ENCODE measurements around the gene GADD45A. TPM values are rescaled to one million over a fixed set of nuclear protein-coding genes. Genes with fewer than 3 reads are reported as not detected.
"Not testable (repeated sequence)": the region's sequence is repeated elsewhere in the genome, so short reads cannot be mapped to it uniquely, and the experiment has no call there.

The GADD45A gene
- total RNA-seq, 1 donor from 2014 or later = 110 TPM

DNA sequence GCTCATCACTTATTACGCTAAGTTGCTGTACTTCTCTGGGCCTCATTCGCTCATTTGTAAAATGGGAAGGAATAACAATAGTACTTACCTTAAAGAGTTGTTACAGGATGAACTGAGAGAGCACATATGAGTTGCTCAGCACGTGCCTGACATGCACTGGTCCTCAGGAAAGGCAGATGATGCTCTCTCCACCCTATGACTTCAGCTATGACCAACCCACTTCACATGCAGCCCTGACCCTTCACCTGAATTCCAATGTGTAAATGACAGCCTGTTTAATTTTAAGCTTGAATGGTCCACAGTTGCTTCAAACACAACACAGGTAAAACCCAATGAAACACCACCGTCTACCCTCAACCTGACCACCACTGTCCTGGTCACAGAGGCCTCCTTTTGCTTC lies 32.9 kb downstream of the GADD45A start:
- DNase-seq (ENCODE audit: low spot score) = no peak

DNA sequence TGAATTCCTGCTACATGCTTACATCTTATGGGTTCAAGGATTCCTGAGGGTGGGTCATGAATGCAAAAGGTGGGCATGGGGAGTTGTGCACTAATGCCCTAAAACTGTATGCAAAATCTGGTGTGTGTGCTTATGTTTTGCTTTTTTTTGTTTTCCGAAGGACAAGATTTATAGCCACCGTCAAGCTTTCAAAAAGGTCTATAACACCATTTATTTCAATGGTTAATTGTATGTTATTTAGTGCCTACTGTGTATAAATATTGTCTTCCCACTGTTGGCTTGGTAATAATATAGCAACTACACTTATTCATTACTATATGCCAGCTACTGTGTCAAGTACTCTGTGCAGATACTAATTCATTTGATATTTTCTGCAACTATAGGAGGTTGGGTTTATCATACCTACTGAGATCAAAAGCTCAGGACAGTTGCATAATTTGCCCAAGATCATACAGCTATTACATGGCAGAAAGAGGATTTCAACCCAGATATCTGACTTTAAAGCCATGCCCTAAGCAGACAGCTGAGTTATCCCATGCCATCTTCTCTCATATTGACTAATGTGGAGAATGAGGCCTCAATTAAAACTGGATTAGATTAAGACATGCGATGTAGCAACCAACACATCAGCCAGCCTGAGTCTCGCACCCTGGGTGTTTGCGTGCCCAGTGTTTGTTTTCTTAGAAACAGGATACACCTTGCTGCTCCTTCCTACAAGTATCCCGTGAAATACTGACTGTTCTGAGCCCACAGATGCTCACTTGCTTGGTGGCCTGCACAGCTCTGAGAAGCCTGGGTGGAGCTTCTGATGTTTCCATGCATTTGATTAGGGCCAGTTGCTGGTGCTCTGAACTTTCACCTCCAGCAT lies 34.6 kb downstream of the GADD45A start:
- DNase-seq (ENCODE audit: low spot score) = no peak

- no peak for DNase-seq (ENCODE audit: low spot score)
Observed at GRCh38 chr1:67721112-67721511, 36.1 kb downstream of the GADD45A start.

DNA sequence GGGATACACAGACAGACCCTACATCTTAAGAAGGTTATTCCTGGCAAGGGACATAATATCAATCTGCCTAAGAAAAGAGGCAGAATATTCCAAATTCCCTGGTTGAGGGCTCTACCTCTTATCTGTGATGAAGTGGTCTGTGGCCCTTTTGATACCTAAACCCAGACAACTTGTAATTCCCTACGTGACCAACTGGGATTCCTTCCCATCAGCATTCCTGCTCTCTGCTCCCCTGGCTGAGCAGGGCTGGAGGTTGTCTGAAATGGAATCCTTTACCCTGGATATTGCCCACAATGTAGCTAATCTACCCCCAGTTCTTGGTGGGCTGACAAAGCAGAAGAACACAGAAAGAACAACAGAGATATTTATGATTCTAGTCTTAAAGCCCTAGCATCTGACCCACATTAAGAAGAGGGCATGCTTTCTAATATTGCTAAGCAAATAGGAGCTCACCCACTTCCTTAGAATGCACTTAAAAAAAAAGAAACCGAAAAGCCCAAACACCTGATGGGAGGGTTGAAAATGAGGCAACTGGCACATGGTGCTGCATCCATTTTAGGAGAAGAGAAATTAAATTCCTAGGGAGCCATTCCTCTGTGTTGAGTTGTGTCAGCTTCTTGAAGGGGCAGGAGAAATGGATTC lies 36.8 kb downstream of the GADD45A start:
- DNase-seq (ENCODE audit: low spot score) = no peak

- no peak for DNase-seq (ENCODE audit: low spot score)
Observed at GRCh38 chr1:67722292-67722944, 37.4 kb downstream of the GADD45A start.

GRCh38 chr1:67723126-67723525 lies 38.1 kb downstream of the GADD45A start:
- DNase-seq (ENCODE audit: low spot score) = no peak

GRCh38 chr1:67723620-67724019 lies 38.6 kb downstream of the GADD45A start:
- DNase-seq (ENCODE audit: low spot score) = no peak

- DNase-seq (ENCODE audit: low spot score) = no peak
Observed at GRCh38 chr1:67724928-67725560, 40.0 kb downstream of the GADD45A start.

- DNase-seq (ENCODE audit: low spot score) = no peak
Observed at GRCh38 chr1:67726224-67726623, 41.2 kb downstream of the GADD45A start.

DNA sequence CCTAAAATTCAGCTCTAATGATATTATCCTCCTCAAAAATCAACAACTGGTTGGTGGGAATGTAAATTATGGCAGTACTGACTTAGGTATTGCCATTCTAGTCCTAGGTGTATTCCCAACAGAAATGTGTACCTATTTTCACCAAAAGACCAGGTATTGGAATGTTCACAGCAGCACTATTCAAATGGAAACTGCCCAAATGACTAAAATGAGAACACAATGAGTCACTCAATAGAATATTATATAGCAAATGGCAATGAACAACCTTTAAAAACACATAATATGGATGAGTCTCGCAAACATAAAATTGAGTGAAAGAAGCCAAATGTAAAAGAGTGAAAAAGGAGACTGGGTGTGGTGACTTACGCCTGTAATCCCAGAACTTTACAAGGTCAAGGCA lies 44.9 kb downstream of the GADD45A start:
- no peak for DNase-seq (ENCODE audit: low spot score)

DNA sequence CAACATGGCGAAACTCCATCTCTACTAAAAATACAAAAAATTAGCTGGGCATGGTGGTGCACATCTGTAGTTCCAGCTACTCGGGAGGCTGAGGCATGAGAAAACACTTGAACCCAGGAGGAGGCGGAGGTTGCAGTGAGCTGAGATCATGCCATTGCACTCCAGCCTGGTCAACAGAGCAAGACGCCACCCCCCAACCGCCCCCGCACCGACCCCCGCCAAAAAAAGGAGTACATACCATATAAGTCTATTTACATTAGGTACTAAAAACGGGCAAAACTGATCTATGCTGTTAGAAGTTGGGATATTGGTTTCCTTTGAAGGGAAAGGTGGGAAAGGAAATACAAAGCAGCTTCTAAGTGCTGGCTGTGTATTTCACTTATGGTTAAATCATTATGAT lies 45.3 kb downstream of the GADD45A start:
- not testable (repeated sequence) for DNase-seq (ENCODE audit: low spot score)

DNA sequence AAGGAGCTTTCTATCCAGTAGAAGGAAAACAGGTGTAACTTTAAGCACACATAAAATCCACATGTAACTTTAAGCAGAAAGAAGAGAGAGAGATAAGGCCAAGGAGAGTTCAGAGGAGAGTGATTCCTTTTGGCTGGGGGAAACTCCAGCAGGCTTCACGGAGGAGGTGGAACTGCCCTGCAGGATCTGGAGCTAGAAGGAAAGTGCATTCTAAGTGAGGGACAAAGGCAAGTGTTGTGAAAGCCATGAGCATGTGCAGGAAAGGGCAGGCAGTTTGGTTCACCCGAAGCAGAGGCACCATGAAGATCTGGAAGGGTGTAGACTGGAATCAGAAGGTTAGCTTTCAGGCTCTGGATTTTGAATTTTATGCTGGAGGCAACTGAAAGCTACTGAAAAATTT lies 46.3 kb downstream of the GADD45A start:
- no peak for DNase-seq (ENCODE audit: low spot score)

DNA sequence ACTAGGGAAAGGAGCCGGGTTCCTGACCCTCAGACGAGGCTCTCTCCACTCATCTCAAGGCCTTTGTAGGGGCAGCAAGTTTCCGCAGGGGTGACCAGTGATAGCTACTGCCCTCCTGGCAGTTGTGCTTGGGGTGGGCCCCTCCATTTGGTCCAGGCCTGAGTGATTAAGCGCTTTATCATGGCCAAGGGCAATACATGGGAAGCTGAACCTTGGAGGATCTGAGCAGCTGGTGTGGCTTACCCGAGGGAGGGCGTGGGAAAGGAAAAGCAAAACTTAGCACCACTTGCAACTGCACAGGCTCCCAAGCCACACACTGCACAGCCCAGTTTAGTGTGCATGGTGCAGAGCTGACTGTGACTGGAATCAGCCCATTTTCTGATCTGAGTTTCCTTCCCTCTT lies 47.8 kb downstream of the GADD45A start:
- DNase-seq (ENCODE audit: low spot score) = no peak

- no peak for DNase-seq (ENCODE audit: low spot score)
Observed at GRCh38 chr1:67733681-67734322, 48.8 kb downstream of the GADD45A start.

GRCh38 chr1:67734323-67734690 lies 49.3 kb downstream of the GADD45A start:
- no peak for DNase-seq (ENCODE audit: low spot score)

DNA sequence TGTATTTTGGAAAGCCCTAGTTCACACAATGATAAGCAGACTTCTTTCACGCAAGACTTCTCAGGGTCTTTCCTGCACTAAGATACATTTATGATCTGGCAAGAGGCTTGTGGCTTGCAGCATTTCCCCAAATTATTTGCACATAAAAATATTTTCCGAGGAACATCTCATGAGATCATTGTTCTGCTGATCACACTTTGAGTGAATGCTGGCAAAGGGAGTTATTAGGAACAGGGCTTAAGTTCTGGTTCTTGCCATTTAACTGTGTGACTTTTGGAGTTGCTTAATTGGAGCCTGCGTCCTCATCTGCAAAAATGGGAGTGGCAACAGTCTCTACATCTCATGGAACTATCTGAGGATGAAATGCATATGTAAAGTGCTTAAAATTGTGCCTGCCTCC lies 50.2 kb downstream of the GADD45A start:
- DNase-seq (ENCODE audit: low spot score) = no peak

GRCh38 chr1:67735806-67736627 lies 51.0 kb downstream of the GADD45A start:
- no peak for DNase-seq (ENCODE audit: low spot score)

DNA sequence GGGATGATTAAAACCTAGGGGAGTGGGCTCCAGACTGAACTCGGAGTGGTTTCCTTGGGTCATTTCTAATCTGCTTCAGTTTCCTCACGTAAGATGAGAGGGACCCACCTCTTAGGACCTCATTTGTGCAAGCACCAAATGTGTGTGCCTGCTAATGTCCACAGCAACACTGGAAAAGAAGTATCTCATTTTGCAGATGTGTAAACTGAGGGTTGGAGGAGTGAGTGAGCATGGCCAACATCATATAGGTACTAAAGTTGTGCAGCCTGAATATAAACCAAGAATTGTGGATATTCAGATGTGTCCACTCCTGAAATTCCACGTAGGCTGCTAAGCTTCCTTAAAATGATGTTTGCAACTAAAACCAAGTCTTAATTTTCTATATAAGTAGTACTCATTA lies 51.7 kb downstream of the GADD45A start:
- no peak for DNase-seq (ENCODE audit: low spot score)

DNA sequence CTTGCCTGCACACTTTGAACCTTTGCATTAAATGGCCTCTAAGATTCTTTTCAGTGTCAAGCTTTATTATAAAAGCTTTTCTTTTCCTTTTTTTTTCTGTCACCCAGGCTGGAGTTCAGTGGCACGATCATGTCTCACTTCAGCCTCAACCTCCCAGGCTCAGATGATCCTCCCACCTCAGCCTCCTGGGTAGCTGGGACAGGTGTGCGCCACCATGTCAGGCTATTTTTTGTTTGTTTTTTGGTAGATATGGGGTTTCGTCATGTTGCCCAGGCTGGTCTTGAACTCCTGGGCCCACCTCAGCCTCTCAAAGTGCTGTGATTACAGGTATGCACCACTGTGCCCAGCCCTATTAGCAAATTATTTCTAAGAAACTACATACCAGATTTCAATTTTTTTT lies 52.9 kb downstream of the GADD45A start:
- DNase-seq (ENCODE audit: low spot score) = no peak
